OCI-LY7 (cell line): ENCODE results near the gene PREPL. TPM values are rescaled to one million over a fixed set of nuclear protein-coding genes. Genes with fewer than 3 reads are reported as not detected.

Experiments
- BruUV-seq: library from RNA; stranded (reverse); fragments of 400-500 nt; replicated peaks from 2 replicates; lab custom pipeline; 2021; lab: Mats Ljungman, UMichigan
- CTCF ChIA-PET: fragments of 300-600 bp; sonication (Branson Sonifier 250); formaldehyde crosslinking; loops from one replicate; lab custom pipeline; 2022; ENCODE audit warnings: antibody characterized with exemption; ENCODE audit not compliant: unreplicated experiment; lab: Charles Lee
- POLR2A ChIA-PET: fragments of 300-600 bp; sonication (Branson Sonifier 250); formaldehyde crosslinking; loops from one replicate; lab custom pipeline; 2022; ENCODE audit warnings: antibody characterized with exemption; lab: Charles Lee
- DNase-seq: peaks from one replicate; pipeline ENCODE4 v3.0.0-alpha.2; 2015; ENCODE audit warnings: low spot score
- H2AFZ ChIP-seq: fragments of 200-600 bp; sonication (generic), shearing (Covaris generic); 2 replicates; pipeline ENCODE4 v1.6.1; 2014; ENCODE audit warnings: mild to moderate bottlenecking, antibody characterized with exemption, low read length, moderate library complexity
- H3K27ac ChIP-seq: fragments of 200-600 bp; sonication (generic); 2 replicates; pipeline ENCODE4 v1.5.1; 2014; ENCODE audit warnings: mixed run types, low read depth, mild to moderate bottlenecking, moderate library complexity, low read length, inconsistent platforms; ENCODE audit not compliant: poor library complexity, severe bottlenecking
- H3K36me3 ChIP-seq: fragments of 200-600 bp; sonication (generic); 2 replicates; pipeline ENCODE4 v1.6.1; 2014; ENCODE audit warnings: mild to moderate bottlenecking, antibody characterized with exemption, low read length, moderate library complexity, mixed read lengths; ENCODE audit not compliant: insufficient read depth
- H3K4me1 ChIP-seq: fragments of 200-600 bp; sonication (generic); 2 replicates; pipeline ENCODE4 v1.5.1; 2014; ENCODE audit warnings: mild to moderate bottlenecking, low read length; ENCODE audit not compliant: insufficient read depth, poor library complexity, severe bottlenecking
- H3K4me2 ChIP-seq: fragments of 200-600 bp; sonication (generic); 2 replicates; pipeline ENCODE4 v1.6.1; 2014; ENCODE audit warnings: mild to moderate bottlenecking, low read length
- H3K4me3 ChIP-seq: fragments of 200-600 bp; sonication (generic); 2 replicates; pipeline ENCODE4 v1.5.1; 2014; ENCODE audit warnings: mild to moderate bottlenecking, low read depth, low read length; ENCODE audit not compliant: poor library complexity, severe bottlenecking
- H3K79me2 ChIP-seq: fragments of 200-600 bp; sonication (generic); 2 replicates; pipeline ENCODE4 v1.6.1; 2016; ENCODE audit warnings: low read depth, mild to moderate bottlenecking, low read length, moderate library complexity, mixed read lengths; ENCODE audit not compliant: insufficient read depth
- H3K9me2 ChIP-seq: fragments of 200-600 bp; sonication (generic); 2 replicates; pipeline ENCODE4 v1.6.1; 2016; ENCODE audit warnings: mild to moderate bottlenecking, low read length, mixed read lengths; ENCODE audit not compliant: insufficient read depth
- H3K9me3 ChIP-seq: fragments of 200-600 bp; sonication (generic); 2 replicates; pipeline ENCODE4 v1.6.1; 2014; ENCODE audit warnings: mild to moderate bottlenecking, mixed run types, low read length, mixed read lengths
- H4K20me1 ChIP-seq: fragments of 200-600 bp; sonication (generic); 2 replicates; pipeline ENCODE4 v1.6.1; 2014; ENCODE audit warnings: mild to moderate bottlenecking, antibody characterized with exemption, low read length, moderate library complexity, mixed read lengths; ENCODE audit not compliant: insufficient read depth
- EZH2phosphoT487 ChIP-seq: fragments of 200-600 bp; sonication (generic); IDR thresholded peaks from 2 replicates; pipeline ENCODE4 v1.6.1; 2018; ENCODE audit warnings: low read depth, borderline replicate concordance, mild to moderate bottlenecking, mixed run types, antibody characterized with exemption, low read length, moderate library complexity, mixed read lengths
- intact Hi-C: fragments of 100-400 bp; cut with micrococcal nuclease; formaldehyde crosslinking; loops from one replicate; pipeline ENCODE4 v1.10.0; 2022; ENCODE audit not compliant: unreplicated experiment
- total RNA-seq, 2 experiments: library from RNA; depleted of rRNA in 1 of 2; stranded (reverse); fragments of >200 nt in 1 of 2; shearing (Covaris generic) in 1 of 2; gene quantifications; 2 replicates each; pipeline ENCODE4 v1.2.3, GENCODE V29; 2014 to 2022
- TF ChIP-seq, protein P1 (sequence below): fragments of 200-600 bp; sonication (generic); conservative IDR thresholded peaks from 2 replicates; pipeline ENCODE4 v1.5.1; 2014; ENCODE audit warnings: mild to moderate bottlenecking, antibody characterized with exemption, low read length, moderate library complexity, mixed read lengths

Gene PREPL
- total RNA-seq, 2 experiments from 2014 or later = 27.5 to 40.6 TPM

GRCh38 chr2:44320832-44321231 lies 40.5 kb downstream of the PREPL start:
- Histone ChIP-seq H3K9me2 (no peaks in the 10 kb centered on the region), H3K4me2 (no peak overlapping the region), H4K20me1 (no peaks in the 10 kb centered on the region), H2AFZ (no peak overlapping the region), H3K9me3 (no peaks in the 10 kb centered on the region), H3K27ac (no peak overlapping the region), H3K79me2 (no peaks in the 10 kb centered on the region), H3K36me3 (peaks cover 45% of the 10 kb centered on the region), H3K4me1 (no peaks in the 10 kb centered on the region), H3K4me3 (no peak overlapping the region)
- DNase-seq = no peak
- ChIA-PET CTCF (no interaction called here), POLR2A (no interaction called here)
- BruUV-seq = no TSS peak
- intact Hi-C loops = no loop called here
- TF ChIP-seq EZH2phosphoT487 = no peak
- TF ChIP-seq, protein P1, sequence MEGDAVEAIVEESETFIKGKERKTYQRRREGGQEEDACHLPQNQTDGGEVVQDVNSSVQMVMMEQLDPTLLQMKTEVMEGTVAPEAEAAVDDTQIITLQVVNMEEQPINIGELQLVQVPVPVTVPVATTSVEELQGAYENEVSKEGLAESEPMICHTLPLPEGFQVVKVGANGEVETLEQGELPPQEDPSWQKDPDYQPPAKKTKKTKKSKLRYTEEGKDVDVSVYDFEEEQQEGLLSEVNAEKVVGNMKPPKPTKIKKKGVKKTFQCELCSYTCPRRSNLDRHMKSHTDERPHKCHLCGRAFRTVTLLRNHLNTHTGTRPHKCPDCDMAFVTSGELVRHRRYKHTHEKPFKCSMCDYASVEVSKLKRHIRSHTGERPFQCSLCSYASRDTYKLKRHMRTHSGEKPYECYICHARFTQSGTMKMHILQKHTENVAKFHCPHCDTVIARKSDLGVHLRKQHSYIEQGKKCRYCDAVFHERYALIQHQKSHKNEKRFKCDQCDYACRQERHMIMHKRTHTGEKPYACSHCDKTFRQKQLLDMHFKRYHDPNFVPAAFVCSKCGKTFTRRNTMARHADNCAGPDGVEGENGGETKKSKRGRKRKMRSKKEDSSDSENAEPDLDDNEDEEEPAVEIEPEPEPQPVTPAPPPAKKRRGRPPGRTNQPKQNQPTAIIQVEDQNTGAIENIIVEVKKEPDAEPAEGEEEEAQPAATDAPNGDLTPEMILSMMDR = no peak

GRCh38 chr2:44315945-44316344 lies 45.3 kb downstream of the PREPL start:
- ChIA-PET POLR2A (interaction anchor here (0.7 kb wide), 1 partner anchor 13 kb away, joined by 3 read pairs; no protein-coding TSS in a partner anchor), CTCF (no interaction called here)
- DNase-seq = no peak
- H3K4me2 ChIP-seq = no peak overlapping the region
- peaks cover 9% of the 10 kb centered on the region for H3K9me3 ChIP-seq
- no peaks in the 10 kb centered on the region for H3K4me1 ChIP-seq
- BruUV-seq = no TSS peak
- H3K9me2 ChIP-seq = no peaks in the 10 kb centered on the region
- no peak overlapping the region for H2AFZ ChIP-seq
- H3K79me2 ChIP-seq = no peaks in the 10 kb centered on the region
- no peak for TF ChIP-seq EZH2phosphoT487
- TF ChIP-seq, protein P1 = no peak
- H4K20me1 ChIP-seq = no peaks in the 10 kb centered on the region
- no peak overlapping the region for H3K27ac ChIP-seq
- H3K4me3 ChIP-seq = no peak overlapping the region
- intact Hi-C loops = no loop called here
- peaks cover 38% of the 10 kb centered on the region for H3K36me3 ChIP-seq

GRCh38 chr2:44314362-44314761 lies 46.9 kb downstream of the PREPL start:
- intact Hi-C loops = no loop called here
- POLR2A ChIA-PET = interaction anchor here (1.1 kb wide), 1 partner anchor 25 kb away, joined by 3 read pairs; no protein-coding TSS in a partner anchor
- Histone ChIP-seq H3K9me3 (peaks cover 18% of the 10 kb centered on the region), H3K4me2 (no peak overlapping the region), H3K9me2 (no peaks in the 10 kb centered on the region), H3K4me3 (no peak overlapping the region), H2AFZ (no peak overlapping the region), H3K27ac (no peak overlapping the region), H3K79me2 (no peaks in the 10 kb centered on the region), H3K4me1 (no peaks in the 10 kb centered on the region), H4K20me1 (no peaks in the 10 kb centered on the region), H3K36me3 (peaks cover 29% of the 10 kb centered on the region)
- CTCF ChIA-PET = no interaction called here
- BruUV-seq = no TSS peak
- TF ChIP-seq EZH2phosphoT487 = no peak
- TF ChIP-seq, protein P1 = no peak
- no peak for DNase-seq
